Nucleus accumbens (tissue), 56 donors: ENCODE data around the gene PLXDC1.
"Not testable (repeated sequence)": the region's sequence is repeated elsewhere in the genome, so short reads cannot be mapped to it uniquely, and the experiment has no call there.

ENCODE experiments used
- DNase-seq, 56 donors: peaks; one replicate each; lab custom pipeline; 2025; lab: John Stamatoyannopoulos, UW

Gene PLXDC1

DNA sequence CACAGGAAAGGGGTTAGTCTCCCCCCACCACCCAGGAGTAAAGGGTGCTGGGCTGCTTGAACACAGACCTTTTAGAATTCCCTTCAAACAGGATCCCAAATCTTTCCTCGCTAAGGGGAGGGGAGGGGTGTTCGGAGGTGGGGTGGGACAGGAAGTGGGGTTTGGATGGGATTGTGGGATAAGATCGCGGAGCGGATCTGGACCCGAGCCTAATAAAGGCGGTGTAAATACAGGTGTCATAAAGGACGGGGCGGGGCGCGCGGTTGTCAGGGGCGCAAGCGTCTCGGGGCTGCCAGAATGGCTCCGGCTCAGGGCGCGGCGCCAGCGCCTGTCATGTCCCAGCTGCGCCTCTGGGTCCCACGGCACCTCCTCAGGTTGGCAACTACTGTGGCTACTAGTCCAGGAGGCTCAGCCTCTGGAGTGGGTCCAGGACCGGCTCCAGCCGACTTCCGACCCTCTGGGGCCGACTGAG, 124.4 kb downstream of the PLXDC1 start:
- peak in 10 of 56 donors; percentile 1 to 51 (median 20) for DNase-seq

DNA sequence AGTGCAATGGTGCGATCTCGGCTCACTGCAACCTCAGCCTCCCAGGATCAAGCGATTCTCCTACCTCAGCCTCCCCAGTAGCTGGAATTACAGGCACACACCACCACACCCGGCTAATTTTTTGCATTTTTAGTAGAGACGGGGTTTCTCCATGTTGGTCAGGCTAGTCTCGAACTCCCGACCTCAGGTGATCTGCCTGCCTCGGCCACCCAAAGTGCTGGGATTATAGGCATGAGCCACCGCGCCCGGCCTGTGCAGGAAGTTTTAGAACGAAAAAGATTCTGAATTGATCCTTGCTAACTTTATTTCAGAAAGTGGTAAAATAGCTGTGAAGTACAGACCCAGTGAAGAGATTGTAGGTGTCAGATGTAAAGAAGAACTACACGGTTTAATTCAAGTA, 125.1 kb downstream of the PLXDC1 start:
- DNase-seq: not testable (repeated sequence)

DNA sequence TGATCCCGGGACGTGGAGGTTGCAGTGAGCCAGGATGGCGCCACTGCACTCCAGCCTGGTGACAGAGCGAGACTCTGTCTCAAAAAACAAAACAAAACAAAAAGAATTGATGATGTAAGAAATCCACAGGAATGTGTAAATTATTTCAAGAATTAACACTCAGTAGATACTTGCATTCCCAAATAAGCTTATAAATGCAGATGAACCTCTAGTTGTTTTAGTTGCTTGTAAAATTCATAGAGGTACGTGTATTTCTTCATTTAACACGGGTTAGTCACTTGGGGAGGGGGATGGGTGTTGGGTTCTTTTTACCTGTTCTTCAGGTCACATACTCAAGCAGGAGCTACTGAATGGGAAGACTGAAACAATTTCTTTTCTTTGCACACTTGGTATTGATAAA, 128.5 kb downstream of the PLXDC1 start:
- DNase-seq: no peak

DNA sequence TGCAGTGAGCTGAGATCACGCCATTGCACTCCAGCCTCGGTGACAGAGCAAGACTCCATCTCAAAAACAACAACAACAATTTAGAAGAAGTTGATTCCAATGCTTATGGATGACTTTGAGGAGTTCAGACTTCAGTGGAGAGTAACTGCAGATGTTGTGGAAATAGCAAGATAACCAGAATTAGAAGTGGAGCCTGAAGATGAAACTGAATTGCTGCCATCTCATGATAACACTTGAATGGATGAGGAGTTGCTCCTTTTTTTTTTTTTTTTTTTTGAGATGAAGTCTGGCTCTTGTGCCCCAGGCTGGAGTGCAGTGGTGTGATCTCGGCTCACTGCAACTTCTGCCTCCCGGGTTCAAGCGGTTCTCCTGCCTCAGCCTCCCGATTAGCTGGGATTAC, 131.4 kb downstream of the PLXDC1 start:
- not testable (repeated sequence) for DNase-seq

DNA sequence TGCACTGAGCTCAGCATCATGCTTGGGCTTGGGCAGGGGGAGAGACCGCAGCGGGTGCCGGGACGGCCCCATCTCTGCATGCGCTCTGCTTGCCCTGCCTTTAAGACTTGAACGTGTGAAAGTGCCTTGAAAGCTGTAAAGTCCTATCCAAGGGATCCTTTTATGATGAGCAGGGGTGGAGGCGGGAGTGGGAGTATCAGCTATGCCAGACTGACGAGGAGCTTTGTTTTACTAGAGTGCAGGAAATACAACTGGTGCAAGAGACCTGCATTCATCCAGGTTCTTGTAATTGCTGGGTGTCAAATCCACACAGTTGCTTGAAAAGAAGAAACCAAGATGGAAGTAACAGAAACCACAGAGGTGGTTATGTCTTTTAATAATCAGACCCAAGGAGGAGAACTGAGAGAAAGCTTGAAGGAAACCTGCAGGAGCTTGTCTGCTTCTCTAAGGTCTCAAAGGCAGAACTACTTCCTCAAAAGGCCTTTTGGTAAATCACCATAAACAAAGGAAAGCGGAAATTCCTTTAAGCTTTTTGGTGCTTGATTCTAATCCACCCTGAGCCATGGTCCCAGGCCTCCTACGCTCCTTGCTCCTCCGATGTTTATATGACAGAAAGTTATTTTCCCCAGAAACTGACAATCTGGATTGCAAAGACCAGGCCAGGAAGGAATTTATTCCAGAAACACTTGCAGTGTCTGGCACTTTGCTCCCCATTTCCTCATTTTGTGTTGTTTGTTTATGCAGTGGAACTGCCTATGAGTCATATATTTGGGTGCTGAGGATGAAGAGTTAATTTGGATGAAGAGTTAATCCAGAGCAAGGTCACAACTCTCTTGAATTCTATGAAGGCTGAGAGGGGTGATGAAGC, 132.9 kb downstream of the PLXDC1 start:
- peak in 8 of 56 donors; percentile 5 to 66 (median 19) for DNase-seq

DNA sequence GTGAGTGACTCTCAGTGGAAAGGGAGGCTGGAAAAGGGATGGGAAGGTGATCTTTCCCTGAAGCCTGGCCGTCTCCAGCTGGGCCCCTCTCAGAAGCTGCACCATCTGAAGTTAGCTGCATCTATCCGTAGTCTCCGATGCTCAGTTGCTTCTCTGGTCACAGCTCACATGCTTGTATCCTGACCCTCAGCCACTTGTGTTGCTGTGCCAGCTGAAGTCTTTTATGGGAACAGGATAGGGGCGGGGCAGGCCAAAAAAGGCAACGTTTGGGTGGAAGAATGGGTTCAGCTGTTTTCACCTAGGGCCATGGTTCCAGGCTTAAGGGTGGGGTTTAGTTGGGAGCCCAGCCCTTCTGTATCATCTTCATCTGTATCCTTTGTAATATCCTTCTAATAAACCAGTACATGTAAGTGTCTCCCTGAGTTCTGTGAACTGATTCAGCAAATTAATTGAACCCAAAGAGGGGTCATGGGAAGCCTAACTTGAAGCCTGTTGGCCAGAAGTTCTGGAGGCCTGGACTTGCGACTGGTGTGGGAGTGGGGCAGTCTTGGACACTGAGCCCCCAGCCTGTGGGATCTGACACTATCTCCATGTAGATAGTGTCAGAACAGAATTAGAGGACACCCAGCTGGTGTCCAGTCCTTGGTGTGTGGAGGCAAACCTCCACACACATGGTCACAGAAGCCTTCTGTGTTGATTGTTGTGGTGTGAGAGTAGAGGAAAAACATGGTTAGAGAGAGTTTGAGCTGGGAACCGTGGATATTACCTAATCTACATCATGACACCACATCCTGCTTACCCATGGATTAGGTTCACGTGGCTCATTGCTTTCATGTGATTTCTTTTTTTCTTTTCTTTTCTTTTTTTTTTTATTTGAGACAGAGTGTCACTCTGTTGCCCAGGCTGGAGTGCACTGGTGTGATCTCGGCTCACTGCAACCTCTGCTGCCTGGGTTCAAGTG, 135.0 kb downstream of the PLXDC1 start:
- no peak for DNase-seq

DNA sequence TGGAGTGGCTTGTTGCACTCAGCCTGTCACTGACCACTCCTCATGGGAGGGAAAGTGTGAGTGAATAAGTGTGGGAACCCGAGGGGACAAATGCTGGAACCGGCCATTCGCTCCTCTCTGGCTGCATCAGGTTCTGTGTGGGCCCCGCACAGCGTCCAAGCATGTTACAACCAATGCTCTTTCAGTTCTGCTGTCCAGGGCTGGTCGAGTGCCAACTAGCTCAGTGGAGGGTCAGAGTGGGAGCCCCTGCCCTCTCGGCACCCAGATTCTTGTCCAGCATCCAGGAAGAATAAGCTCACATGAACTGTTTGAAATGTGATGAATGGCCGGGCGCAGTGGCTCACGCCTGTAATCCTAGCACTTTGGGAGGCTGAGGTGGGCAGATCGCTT, 135.9 kb downstream of the PLXDC1 start:
- no peak for DNase-seq

DNA sequence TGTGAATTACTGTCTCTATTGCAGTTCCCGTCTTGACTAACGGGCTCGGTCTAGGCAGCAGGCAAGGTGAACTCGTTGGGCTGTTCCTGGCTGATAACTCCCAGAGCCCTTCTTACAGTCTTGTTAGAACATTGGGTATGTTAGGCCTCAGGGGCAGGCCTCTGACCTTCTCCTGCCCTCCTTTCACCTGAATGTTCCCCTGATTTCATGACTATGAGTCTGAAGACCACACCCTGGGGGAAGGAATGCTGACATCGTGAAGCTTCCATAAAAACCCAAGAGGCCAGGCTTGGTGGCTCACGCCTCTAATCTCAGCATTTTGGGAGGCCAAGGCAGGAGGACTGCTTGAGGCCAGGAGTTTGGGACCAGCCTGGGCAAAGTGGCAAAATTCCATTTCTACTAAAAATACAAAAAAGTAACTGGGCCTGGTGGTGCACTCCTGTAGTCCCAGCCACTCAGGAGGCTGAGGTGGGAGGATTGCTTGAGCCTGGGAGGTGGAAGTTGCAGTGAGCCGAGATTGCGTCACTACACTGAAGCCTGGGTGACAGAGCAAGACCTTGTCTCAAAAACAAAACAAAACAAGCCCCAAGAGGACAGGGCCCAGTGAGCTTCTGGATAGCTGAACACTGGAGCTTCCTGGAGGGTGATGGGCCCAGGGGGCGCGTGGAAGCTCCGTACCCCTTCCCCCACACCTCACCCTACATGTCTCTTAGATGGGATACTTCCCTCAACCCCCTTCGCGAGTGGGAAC, 136.5 kb downstream of the PLXDC1 start:
- DNase-seq: no peak

DNA sequence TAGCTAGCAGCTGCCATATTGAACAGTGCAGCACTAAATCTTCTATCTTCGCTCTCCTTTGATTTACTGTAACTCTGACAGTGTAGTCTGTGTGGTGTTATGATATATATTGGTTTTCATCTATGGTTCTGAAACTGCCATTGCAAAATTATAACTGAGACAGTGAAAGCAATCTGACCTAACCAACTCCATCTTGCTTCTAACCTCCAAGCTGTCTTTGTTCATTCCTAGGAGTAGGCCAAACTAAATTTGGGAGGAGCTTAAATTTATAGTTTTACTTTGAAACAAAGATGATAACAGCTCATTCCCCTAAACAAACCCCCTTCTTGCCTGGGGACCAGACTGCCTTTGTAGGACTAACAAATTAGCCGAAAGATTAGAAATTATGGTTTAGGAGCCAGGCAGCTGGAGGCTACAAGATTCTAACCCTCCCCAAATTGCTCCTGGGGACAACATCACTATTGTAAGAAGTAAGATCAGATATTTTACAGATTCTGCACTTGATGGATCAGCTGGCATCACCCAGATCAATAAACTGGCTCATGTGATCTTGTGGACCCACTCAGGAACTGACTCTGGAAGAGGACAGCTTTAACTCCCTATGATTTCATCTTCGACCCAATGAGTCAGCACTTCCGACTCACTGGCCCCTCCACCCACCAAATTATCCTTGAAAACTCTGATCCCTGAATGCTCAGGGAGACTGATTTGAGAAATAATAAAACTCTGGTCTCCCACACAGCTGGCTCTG, 137.2 kb downstream of the PLXDC1 start:
- no peak for DNase-seq
